HepG2 (cell line): ENCODE results near the gene RPSA. TPM values are rescaled to one million over a fixed set of nuclear protein-coding genes. Genes with fewer than 3 reads are reported as not detected.

ENCODE experiments used
- ATAC-seq: fragments of 200-7000 bp; cut with Tn5 transposase; 3 replicates; pipeline ENCODE4 v1.9.1; 2020; ENCODE audit warnings: mild to moderate bottlenecking, moderate library complexity
- BruUV-seq: library from RNA; stranded (reverse); fragments of 400-500 nt; replicated peaks from 2 replicates; lab custom pipeline; 2021; lab: Mats Ljungman, UMichigan
- CTCF ChIA-PET: fragments of 300-600 bp; formaldehyde crosslinking; extraction: SDS; loops from one replicate; lab custom pipeline; 2021; ENCODE audit warnings: low total read pairs, inconsistent platforms, low intra/inter-chr PET ratio; lab: Yijun Ruan, JAX
- POLR2A ChIA-PET: fragments of 350-600 bp; sonication (Branson Sonifier 250); formaldehyde crosslinking; loops from one replicate; lab custom pipeline; 2020; ENCODE audit warnings: antibody characterized with exemption, inconsistent platforms; lab: Yijun Ruan, JAX
- DNase-seq: peaks from one replicate; pipeline ENCODE4 v3.0.0-alpha.2; 2015; ENCODE audit warnings: low spot score
- FAIRE-seq: peaks from 3 replicates; lab custom pipeline; 2011; peaks lifted over from hg19 to GRCh38; lab: Jason Lieb, UNC
- H2AFZ ChIP-seq: one replicate; pipeline ENCODE4 v1.6.1; 2011; ENCODE audit warnings: low read length, inconsistent platforms
- H3K27ac ChIP-seq: fragments of 300-600 bp; 3 replicates; pipeline ENCODE4 v1.8.0; 2011; ENCODE audit warnings: mixed run types, mild to moderate bottlenecking, mixed read lengths, low read length, inconsistent platforms; ENCODE audit not compliant: insufficient read depth; ENCODE audit errors: extremely low read length
- H3K27me3 ChIP-seq, 2 experiments: fragments of 200-600 bp in 1 of 2; 2 replicates in 1 of 2; 3 replicates in 1 of 2; pipeline versions ENCODE4 v1.6.0 to v1.8.0; 2011; ENCODE audit warnings: low read length in 2 of 2, mild to moderate bottlenecking in 2 of 2, moderate library complexity in 2 of 2, inconsistent platforms in 1 of 2; ENCODE audit not compliant: insufficient read depth in 2 of 2, control insufficient read depth in 1 of 2
- H3K36me3 ChIP-seq, 2 experiments: fragments of 200-600 bp in 1 of 2; replicated peaks in 1 of 2; 2 replicates in 1 of 2; 3 replicates in 1 of 2; pipeline versions ENCODE4 v1.5.1 to v1.8.0; 2011; ENCODE audit warnings: low read length in 2 of 2, inconsistent platforms in 1 of 2; ENCODE audit not compliant: insufficient read depth in 2 of 2, control insufficient read depth in 1 of 2
- H3K4me1 ChIP-seq: 2 replicates; pipeline ENCODE4 v1.5.1; 2012; ENCODE audit warnings: low read length, inconsistent platforms; ENCODE audit not compliant: insufficient read depth
- H3K4me2 ChIP-seq: 2 replicates; pipeline ENCODE4 v1.6.0; 2011; ENCODE audit warnings: low read depth, low read length, inconsistent platforms
- H3K4me3 ChIP-seq, 3 experiments: fragments of 200-600 bp in 1 of 3; sonication (generic), shearing (Covaris generic) in 1 of 3; replicated peaks in 1 of 3; 2 replicates each; pipeline ENCODE4 v1.5.1; 2011 to 2016; ENCODE audit warnings: low read length in 3 of 3, inconsistent platforms in 2 of 3, low read depth in 2 of 3, mild to moderate bottlenecking in 2 of 3, control low read depth in 1 of 3, mixed read lengths in 1 of 3; ENCODE audit not compliant: insufficient read depth in 1 of 3
- H3K79me2 ChIP-seq: one replicate; pipeline ENCODE4 v1.6.1; 2011; ENCODE audit warnings: low read length, inconsistent platforms; ENCODE audit not compliant: insufficient read depth
- H3K9ac ChIP-seq: 2 replicates; pipeline ENCODE4 v1.6.0; 2011; ENCODE audit warnings: mild to moderate bottlenecking, low read depth, low read length, inconsistent platforms; ENCODE audit not compliant: insufficient read depth
- H3K9me3 ChIP-seq: 2 replicates; pipeline ENCODE4 v1.5.1; 2012; ENCODE audit warnings: mild to moderate bottlenecking, low read length
- H4K20me1 ChIP-seq: 2 replicates; pipeline ENCODE4 v1.6.0; 2011; ENCODE audit warnings: inconsistent platforms, mild to moderate bottlenecking, low read length, moderate library complexity; ENCODE audit not compliant: insufficient read depth
- ARNTL ChIP-seq: sonication (generic); formaldehyde crosslinking; IDR thresholded peaks from 2 replicates; pipeline ENCODE4 v1.4.0; 2020; ENCODE audit warnings: mild to moderate bottlenecking, missing genetic modification reagents
- HMGXB3 ChIP-seq: sonication (generic); formaldehyde crosslinking; IDR thresholded peaks from 2 replicates; pipeline ENCODE4 v1.4.0; 2020; ENCODE audit warnings: missing genetic modification reagents, borderline replicate concordance
- MAF1 ChIP-seq: sonication (generic); formaldehyde crosslinking; IDR thresholded peaks from 2 replicates; pipeline ENCODE4 v1.5.0; 2020; ENCODE audit warnings: missing genetic modification reagents, borderline replicate concordance
- MAZ ChIP-seq, 2 experiments: sonication (generic) in 1 of 2; formaldehyde crosslinking in 1 of 2; IDR thresholded peaks; 2 replicates each; pipeline versions ENCODE4 v1.5.0 to v1.6.1; 2012 to 2020; ENCODE audit warnings: low read depth in 2 of 2, mild to moderate bottlenecking in 2 of 2, borderline replicate concordance in 1 of 2, improper control_type of control experiment in 1 of 2, low read length in 1 of 2, missing genetic modification reagents in 1 of 2, moderate library complexity in 1 of 2
- REPIN1 ChIP-seq: sonication (generic); formaldehyde crosslinking; IDR thresholded peaks from 2 replicates; pipeline ENCODE4 v1.8.0; 2022; ENCODE audit warnings: missing genetic modification reagents, low read depth, mild to moderate bottlenecking, borderline replicate concordance
- ZNF138 ChIP-seq: sonication (generic); formaldehyde crosslinking; IDR thresholded peaks from 2 replicates; pipeline ENCODE4 v1.5.0; 2020; ENCODE audit warnings: mild to moderate bottlenecking, low read depth, missing genetic modification reagents
- ZUFSP ChIP-seq: sonication (generic); formaldehyde crosslinking; IDR thresholded peaks from 2 replicates; pipeline ENCODE4 v1.9.0; 2021; ENCODE audit warnings: missing genetic modification reagents, mild to moderate bottlenecking, borderline replicate concordance
- WGBS: methylation state at CpG from one replicate; pipeline ENCODE4 v1.1.6; 2017; ENCODE audit warnings: low lambda C conversion rate; 5-methylcytosine and 5-hydroxymethylcytosine counted together
- in situ Hi-C: cut with HindIII; loops from 2 replicates; pipeline ENCODE4 v1.10.0; 2017; ENCODE audit warnings: low pct_unique_long_range_greater_than_20kb; ENCODE audit not compliant: extremely low pct_ligation_motif_present
- intact Hi-C: fragments of 100-400 bp; cut with micrococcal nuclease; formaldehyde crosslinking; loops from one replicate; pipeline ENCODE4 v1.10.0; 2022; ENCODE audit not compliant: unreplicated experiment
- polyA plus RNA-seq, 8 experiments: library from polyadenylated mRNA; depleted of rRNA in 3 of 8; stranded (reverse) in 7 of 8; unstranded in 1 of 8; fragments of >200 nt; fragmentation: Illumina TruSeq in 4 of 8; extraction: Trizol in 4 of 8; gene quantifications; 2 replicates each; pipeline versions ENCODE4 v1.2.1 to v1.2.3, GENCODE V29; 2011 to 2016; ENCODE audit warnings: low read depth in 4 of 8, missing spikeins in 1 of 8, mixed read lengths in 1 of 8; ENCODE audit not compliant: insufficient read depth in 1 of 8
- total RNA-seq, 5 experiments: library from RNA; depleted of rRNA; stranded (reverse); fragments of >200 nt; fragmentation: Illumina TruSeq; extraction: Trizol; gene quantifications; 2 replicates each; pipeline ENCODE4 v1.2.3, GENCODE V29; 2016; ENCODE audit warnings: low read depth in 1 of 5
- TF ChIP-seq, protein P1 (sequence below): sonication (generic); formaldehyde crosslinking; IDR thresholded peaks from 2 replicates; pipeline ENCODE4 v1.5.0; 2020; ENCODE audit warnings: missing genetic modification reagents, mild to moderate bottlenecking, borderline replicate concordance

The RPSA gene
- total and polyA plus RNA-seq, 2 of the 13 experiments (the other 11 are each of a cell fraction or from before 2014, with no cell fraction given) = 1,683 to 3,226 TPM

DNA sequence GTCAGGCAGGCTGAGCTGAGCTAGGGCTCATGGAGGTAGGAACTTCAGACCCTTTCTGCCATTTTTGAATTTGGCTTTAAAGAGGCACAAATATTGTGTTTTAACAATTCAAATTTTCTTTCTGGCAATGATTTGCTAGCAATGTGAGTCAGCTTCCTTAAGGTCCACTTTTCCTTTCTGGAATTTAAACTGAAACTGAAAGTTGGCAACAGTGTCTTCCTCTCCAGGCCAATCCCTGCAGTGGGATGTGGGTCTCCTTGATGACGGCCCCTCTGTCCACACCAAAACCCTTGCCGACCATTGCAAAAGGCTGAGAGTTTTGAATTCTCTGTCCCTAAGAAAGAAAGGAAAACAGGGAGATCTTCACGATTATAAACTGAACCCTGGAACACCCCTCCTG, 27.1 kb downstream of the RPSA start (continued):
- TF ChIP-seq REPIN1 (CRISPR knock-in tag) (no peak), MAZ (IDR thresholded peaks at IDR 0.05; ENCODE audit: borderline replicate concordance, low read depth, low read length) (no peak), MAZ (CRISPR knock-in tag; IDR thresholded peaks at IDR 0.05; ENCODE audit: low read depth) (no peak), ZUFSP (CRISPR knock-in tag) (no peak), ZNF138 (CRISPR knock-in tag) (no peak)
- TF ChIP-seq, all 625 proteins: peak for 0

- ChIA-PET POLR2A (no interaction called here), CTCF (no interaction called here)
- no peaks in the 10 kb centered on the region for H3K36me3 ChIP-seq
- FAIRE-seq (no peak), ATAC-seq (no peak; the same call in 2 of the 3 replicates), DNase-seq (no peak)
- no peak overlapping the region for H3K4me3 ChIP-seq
- intact Hi-C loops = no loop called here
- H3K4me2 ChIP-seq = no peak overlapping the region
- H3K4me1 ChIP-seq = no peaks in the 10 kb centered on the region
- H3K9me3 ChIP-seq = no peaks in the 10 kb centered on the region
- in situ Hi-C loops = no loop called here
- no peak overlapping the region for H3K27ac ChIP-seq
- H3K79me2 ChIP-seq = no peaks in the 10 kb centered on the region
- H3K27me3 ChIP-seq = peaks cover 0 to 11% of the 10 kb centered on the region in 2 experiments; a peak in 1 of 5 replicates
- H4K20me1 ChIP-seq = no peaks in the 10 kb centered on the region
- TF ChIP-seq HMGXB3 (CRISPR knock-in tag) (no peak), ARNTL (no peak), MAF1 (CRISPR knock-in tag) (no peak)
- TF ChIP-seq, protein P1, sequence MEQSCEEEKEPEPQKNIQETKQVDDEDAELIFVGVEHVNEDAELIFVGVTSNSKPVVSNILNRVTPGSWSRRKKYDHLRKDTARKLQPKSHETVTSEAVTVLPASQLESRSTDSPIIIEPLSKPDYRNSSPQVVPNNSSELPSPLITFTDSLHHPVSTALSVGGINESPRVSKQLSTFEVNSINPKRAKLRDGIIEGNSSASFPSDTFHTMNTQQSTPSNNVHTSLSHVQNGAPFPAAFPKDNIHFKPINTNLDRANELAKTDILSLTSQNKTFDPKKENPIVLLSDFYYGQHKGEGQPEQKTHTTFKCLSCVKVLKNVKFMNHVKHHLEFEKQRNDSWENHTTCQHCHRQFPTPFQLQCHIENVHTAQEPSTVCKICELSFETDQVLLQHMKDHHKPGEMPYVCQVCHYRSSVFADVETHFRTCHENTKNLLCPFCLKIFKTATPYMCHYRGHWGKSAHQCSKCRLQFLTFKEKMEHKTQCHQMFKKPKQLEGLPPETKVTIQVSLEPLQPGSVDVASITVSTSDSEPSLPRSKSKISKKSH (CRISPR knock-in tag) = no peak
- no peak overlapping the region for H3K9ac ChIP-seq
- H2AFZ ChIP-seq = no peak overlapping the region
- WGBS = 9% methylated on average over 3 of the region's 5 CpGs
- no TSS peak for BruUV-seq
These were observed 28.1 kb downstream of the RPSA start for GRCh38 chr3:39434574-39434973.
